Measurements from ENCODE around the gene PODNL1. TPM values are rescaled to one million over a fixed set of nuclear protein-coding genes. Genes with fewer than 3 reads are reported as not detected.

The PODNL1 gene
- polyA plus RNA-seq, 2 donors, result 3.9 to 5.3 TPM

DNA sequence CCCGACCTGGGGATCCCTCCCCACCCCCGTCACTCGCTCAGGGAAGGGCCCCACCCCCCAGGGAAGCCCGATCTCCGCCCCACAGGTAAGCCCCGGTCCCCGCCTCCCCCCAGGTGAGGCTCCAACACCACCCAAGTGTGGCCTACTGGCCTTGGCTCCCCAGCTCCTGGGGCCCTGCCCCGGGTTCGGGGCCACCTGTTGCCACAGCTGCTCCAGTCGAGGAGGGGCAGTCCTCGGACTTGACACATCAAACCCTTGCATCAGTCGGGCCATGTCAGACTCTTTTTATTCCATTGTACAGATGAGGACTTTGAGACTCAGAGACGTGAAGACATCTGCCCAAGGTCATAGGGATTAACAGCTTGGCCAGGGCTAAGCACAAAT is 31.7 kb downstream of the PODNL1 start:
- WGBS, 2 donors, result 2 to 4% methylated on average over 7 to 13 of the region's 13 CpGs
- H3K4me1 ChIP-seq (ENCODE audit: control insufficient read depth in 2 of 2, insufficient read depth in 2 of 2, low read length in 1 of 2), result peaks cover 0 to 5% of the 10 kb centered on the region in 2 donors
- H3K27ac ChIP-seq (ENCODE audit: low read depth in 2 of 2, low read length in 1 of 2), result peak overlapping the region; percentile 83 to 86
- no peaks in the 10 kb centered on the region for H3K9me3 ChIP-seq (ENCODE audit: control insufficient read depth in 2 of 2, insufficient read depth in 1 of 2, low read depth in 1 of 2, low read length in 1 of 2)
- peak overlapping the region; percentile 65 to 81 for H3K4me3 ChIP-seq (ENCODE audit: low read depth in 1 of 2, low read length in 2 of 2)
- no peaks in the 10 kb centered on the region for H3K27me3 ChIP-seq (ENCODE audit: control insufficient read depth in 1 of 2, insufficient read depth in 2 of 2, low read length in 2 of 2)
- peaks cover 0 to 4% of the 10 kb centered on the region in 2 donors for H3K36me3 ChIP-seq (ENCODE audit: control insufficient read depth in 2 of 2, insufficient read depth in 2 of 2, low read length in 1 of 2)

DNA sequence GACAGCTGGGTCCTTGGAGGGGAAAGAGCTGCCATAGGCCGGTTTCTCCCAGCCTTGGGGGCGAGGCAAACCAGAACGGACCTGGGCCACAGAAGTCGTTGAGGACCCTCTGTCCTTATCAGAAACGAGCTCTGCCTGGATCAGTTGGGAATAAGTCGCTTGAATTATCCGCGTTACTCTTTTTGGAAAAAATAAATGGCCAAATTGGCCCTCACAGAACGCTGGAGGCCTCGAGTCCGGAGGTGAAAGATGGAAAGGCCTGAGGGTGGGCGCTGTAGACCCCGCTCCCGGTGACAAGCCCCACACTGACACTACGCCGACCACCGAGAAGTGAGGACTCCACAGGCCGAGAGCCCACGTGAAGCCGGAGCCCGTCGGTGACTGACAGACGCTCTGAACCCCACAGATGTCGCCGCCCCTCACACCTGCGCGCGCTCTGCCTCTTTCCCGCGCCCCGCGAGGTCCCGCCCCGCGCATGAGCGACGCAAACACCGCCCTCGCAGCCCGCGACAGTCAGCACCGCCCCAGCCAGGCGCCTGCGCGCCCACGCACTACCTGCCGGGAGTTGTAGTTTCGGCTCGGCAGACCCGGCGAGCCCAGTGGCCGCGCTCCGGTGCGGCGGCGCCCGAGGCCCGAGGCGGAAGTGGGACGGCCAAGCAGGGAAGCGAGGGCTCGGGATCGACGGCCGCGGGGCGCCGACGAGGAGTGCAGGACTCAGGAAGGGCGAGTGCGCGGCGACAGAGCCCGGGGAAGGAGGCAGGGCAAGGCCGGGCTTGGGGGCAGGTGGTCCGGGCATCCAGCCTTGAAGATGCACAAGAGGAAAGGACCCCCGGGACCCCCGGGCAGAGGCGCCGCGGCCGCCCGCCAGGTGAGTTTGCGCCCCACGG is 32.3 kb downstream of the PODNL1 start, which contains the start of the genes BRME1 and CC2D1A:
BRME1 (minus strand) TSS at position 484 of the 887 bp plus-strand sequence. CDS start 1,225 bp downstream, outside the sequence.
CC2D1A (plus strand) TSS at position 568 of the 887 bp plus-strand sequence; CDS start at position 809, 241 bp downstream.
- Histone ChIP-seq H3K4me3 (ENCODE audit: low read depth in 1 of 2, low read length in 2 of 2) (peak within 1 kb of the TSS; percentile 65 to 81), H3K27me3 (ENCODE audit: control insufficient read depth in 1 of 2, insufficient read depth in 2 of 2, low read length in 2 of 2) (no peaks in the 10 kb centered on the region), H3K4me1 (ENCODE audit: control insufficient read depth in 2 of 2, insufficient read depth in 2 of 2, low read length in 1 of 2) (peaks cover 0 to 5% of the 10 kb centered on the region in 2 donors), H3K27ac (ENCODE audit: low read depth in 2 of 2, low read length in 1 of 2) (peak within 1 kb of the TSS; percentile 83 to 86), H3K36me3 (ENCODE audit: control insufficient read depth in 2 of 2, insufficient read depth in 2 of 2, low read length in 1 of 2) (peaks cover 0 to 4% of the 10 kb centered on the region in 2 donors), H3K9me3 (ENCODE audit: control insufficient read depth in 2 of 2, insufficient read depth in 1 of 2, low read depth in 1 of 2, low read length in 1 of 2) (no peaks in the 10 kb centered on the region)
- WGBS, 2 donors, result 8 to 9% methylated on average over 76 to 86 of the region's 86 CpGs

DNA sequence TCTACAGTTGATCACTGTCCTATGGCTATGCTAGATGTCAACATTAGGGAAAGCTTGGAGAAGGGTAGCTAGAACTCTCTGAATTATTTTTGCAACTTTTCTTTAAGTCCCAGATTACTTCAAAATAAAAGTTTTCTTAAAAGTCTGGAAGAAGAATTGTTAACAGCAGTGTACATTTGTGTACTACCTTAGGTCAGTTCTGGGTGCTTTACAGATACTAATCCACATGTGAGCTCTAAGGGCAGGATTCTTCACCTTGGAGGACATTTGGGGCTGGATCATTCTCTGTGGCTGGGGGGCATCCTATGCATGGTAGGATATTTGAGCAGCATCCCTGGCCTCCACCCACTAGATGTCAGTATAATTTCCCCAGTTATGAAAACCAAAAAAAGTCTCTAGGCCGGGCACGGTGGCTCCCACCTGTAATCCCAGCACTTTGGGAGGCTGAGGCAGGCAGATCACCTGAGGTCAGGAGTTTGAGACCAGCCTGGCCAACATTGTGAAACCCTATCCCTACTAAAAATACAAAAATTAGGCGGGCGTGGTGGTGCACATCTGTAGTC is 35.1 kb downstream of the PODNL1 start:
- Histone ChIP-seq H3K4me3 (ENCODE audit: low read depth in 1 of 2, low read length in 2 of 2) (no peak overlapping the region), H3K9me3 (ENCODE audit: control insufficient read depth in 2 of 2, insufficient read depth in 1 of 2, low read depth in 1 of 2, low read length in 1 of 2) (no peaks in the 10 kb centered on the region), H3K27me3 (ENCODE audit: control insufficient read depth in 1 of 2, insufficient read depth in 2 of 2, low read length in 2 of 2) (no peaks in the 10 kb centered on the region), H3K36me3 (ENCODE audit: control insufficient read depth in 2 of 2, insufficient read depth in 2 of 2, low read length in 1 of 2) (no peaks in the 10 kb centered on the region), H3K4me1 (ENCODE audit: control insufficient read depth in 2 of 2, insufficient read depth in 2 of 2, low read length in 1 of 2) (peaks cover 0 to 5% of the 10 kb centered on the region in 2 donors), H3K27ac (ENCODE audit: low read depth in 2 of 2, low read length in 1 of 2) (no peak overlapping the region)
- WGBS, 2 donors, result 75 to 78% methylated on average over 4 of the region's 4 CpGs

DNA sequence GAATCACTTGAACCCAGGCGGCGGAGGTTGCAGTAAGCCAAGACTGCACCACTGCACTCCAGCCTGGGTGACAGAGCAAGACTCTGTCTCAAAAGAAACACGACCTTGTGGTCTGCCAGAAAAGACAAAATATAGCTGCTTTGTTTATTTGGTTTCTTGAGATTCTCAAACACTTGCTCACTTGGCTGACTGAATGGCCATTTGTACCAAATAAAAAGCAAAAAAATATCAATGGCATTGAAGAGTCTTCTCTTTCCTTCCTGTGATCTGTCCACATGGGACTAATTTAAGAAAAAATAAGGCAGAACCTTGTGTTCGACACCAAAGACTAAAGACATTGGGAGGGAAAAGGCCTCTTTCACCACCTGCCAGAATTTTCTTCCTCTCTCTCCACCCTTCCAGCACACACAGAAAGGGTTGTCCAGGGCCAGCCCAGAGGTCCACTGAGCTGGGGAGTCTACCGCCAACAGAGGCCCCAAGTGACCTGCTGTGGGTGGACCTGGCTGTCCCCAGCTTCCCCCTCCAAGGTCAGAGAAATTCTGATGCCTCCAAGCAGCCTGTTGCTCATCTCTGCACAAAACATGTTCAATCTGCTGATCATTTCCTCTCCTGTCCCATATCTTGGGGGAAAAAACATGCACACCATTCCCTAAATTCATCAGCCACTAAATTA is 38.2 kb downstream of the PODNL1 start:
- Histone ChIP-seq H3K27ac (ENCODE audit: low read depth in 2 of 2, low read length in 1 of 2) (no peak overlapping the region), H3K9me3 (ENCODE audit: control insufficient read depth in 2 of 2, insufficient read depth in 1 of 2, low read depth in 1 of 2, low read length in 1 of 2) (no peaks in the 10 kb centered on the region), H3K4me1 (ENCODE audit: control insufficient read depth in 2 of 2, insufficient read depth in 2 of 2, low read length in 1 of 2) (no peaks in the 10 kb centered on the region), H3K4me3 (ENCODE audit: low read depth in 1 of 2, low read length in 2 of 2) (no peak overlapping the region), H3K36me3 (ENCODE audit: control insufficient read depth in 2 of 2, insufficient read depth in 2 of 2, low read length in 1 of 2) (no peaks in the 10 kb centered on the region), H3K27me3 (ENCODE audit: control insufficient read depth in 1 of 2, insufficient read depth in 2 of 2, low read length in 2 of 2) (no peaks in the 10 kb centered on the region)
- WGBS, 2 donors, result 67 to 75% methylated on average over 5 of the region's 5 CpGs

DNA sequence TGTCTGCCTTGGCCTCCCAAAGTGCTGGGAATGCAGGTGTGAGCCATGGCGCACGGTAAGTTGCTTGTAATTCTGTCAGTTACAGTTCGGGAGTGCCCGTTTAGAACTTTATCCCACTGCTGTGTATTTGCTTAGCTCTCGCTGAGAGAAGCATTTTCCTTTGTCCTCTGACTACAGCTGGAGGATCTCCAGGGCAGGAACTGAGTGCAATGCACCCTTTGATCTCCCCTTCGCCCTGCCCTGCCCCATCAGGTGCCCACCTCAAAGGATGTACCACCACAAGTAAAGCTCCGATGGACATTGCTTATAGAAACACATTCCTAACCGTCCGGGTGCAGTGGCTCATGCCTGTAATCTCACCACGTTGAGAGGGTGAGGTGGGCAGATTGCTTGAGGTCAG is 38.8 kb downstream of the PODNL1 start:
- 61 to 76% methylated on average over 10 of the region's 10 CpGs for WGBS, 2 donors

DNA sequence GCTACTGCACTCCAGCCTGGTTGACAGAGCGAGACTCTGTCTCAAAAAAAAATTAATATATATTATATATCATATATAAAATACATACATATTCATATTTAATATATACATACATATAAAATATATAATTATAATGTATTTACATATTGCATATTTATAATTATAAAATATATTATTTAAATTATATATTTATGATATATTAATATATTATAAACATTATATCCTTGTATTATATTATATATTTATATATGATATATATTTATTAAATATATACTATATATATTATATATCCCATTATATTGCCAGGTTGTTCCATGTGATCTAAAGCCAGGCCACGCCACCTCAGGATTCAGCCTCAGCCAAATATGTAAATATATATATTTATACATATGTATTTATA is 42.0 kb downstream of the PODNL1 start:
- no peaks in the 10 kb centered on the region for H3K9me3 ChIP-seq (ENCODE audit: control insufficient read depth in 2 of 2, insufficient read depth in 1 of 2, low read depth in 1 of 2, low read length in 1 of 2)
- no peak overlapping the region for H3K27ac ChIP-seq (ENCODE audit: low read depth in 2 of 2, low read length in 1 of 2)
- H3K36me3 ChIP-seq (ENCODE audit: control insufficient read depth in 2 of 2, insufficient read depth in 2 of 2, low read length in 1 of 2), result no peaks in the 10 kb centered on the region
- H3K27me3 ChIP-seq (ENCODE audit: control insufficient read depth in 1 of 2, insufficient read depth in 2 of 2, low read length in 2 of 2), result no peaks in the 10 kb centered on the region
- WGBS, 2 donors, result 97 to 99% methylated on average over 2 of the region's 2 CpGs
- H3K4me3 ChIP-seq (ENCODE audit: low read depth in 1 of 2, low read length in 2 of 2), result no peak overlapping the region
- no peaks in the 10 kb centered on the region for H3K4me1 ChIP-seq (ENCODE audit: control insufficient read depth in 2 of 2, insufficient read depth in 2 of 2, low read length in 1 of 2)

More for the DNA sequence above, 38.8 kb downstream of the PODNL1 start:
- Histone ChIP-seq H3K27ac (ENCODE audit: low read depth in 2 of 2, low read length in 1 of 2) (no peak overlapping the region), H3K36me3 (ENCODE audit: control insufficient read depth in 2 of 2, insufficient read depth in 2 of 2, low read length in 1 of 2) (no peaks in the 10 kb centered on the region), H3K4me3 (ENCODE audit: low read depth in 1 of 2, low read length in 2 of 2) (no peak overlapping the region), H3K27me3 (ENCODE audit: control insufficient read depth in 1 of 2, insufficient read depth in 2 of 2, low read length in 2 of 2) (no peaks in the 10 kb centered on the region), H3K4me1 (ENCODE audit: control insufficient read depth in 2 of 2, insufficient read depth in 2 of 2, low read length in 1 of 2) (no peaks in the 10 kb centered on the region), H3K9me3 (ENCODE audit: control insufficient read depth in 2 of 2, insufficient read depth in 1 of 2, low read depth in 1 of 2, low read length in 1 of 2) (no peaks in the 10 kb centered on the region)

DNA sequence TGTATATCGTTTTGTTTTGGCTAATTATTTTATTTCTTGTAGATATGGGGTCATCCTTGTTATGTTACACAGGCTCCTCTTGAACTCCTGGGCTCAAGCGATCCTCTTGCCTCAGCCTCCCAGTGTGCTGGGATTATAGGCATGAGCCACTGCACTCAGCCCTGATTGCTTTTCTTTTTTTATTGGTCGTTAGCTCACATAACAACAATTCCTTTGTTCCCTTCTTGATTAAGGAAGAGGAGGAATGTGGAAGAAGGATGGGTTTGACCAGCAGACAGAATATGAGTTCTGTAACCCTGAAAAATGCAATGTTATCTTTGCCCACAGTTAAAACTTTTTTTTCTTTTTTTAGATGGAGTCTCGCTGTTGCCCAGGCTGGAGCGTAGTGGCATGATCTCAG is 43.7 kb downstream of the PODNL1 start:
- H3K27me3 ChIP-seq (ENCODE audit: control insufficient read depth in 1 of 2, insufficient read depth in 2 of 2, low read length in 2 of 2), result no peaks in the 10 kb centered on the region
- no peaks in the 10 kb centered on the region for H3K4me1 ChIP-seq (ENCODE audit: control insufficient read depth in 2 of 2, insufficient read depth in 2 of 2, low read length in 1 of 2)
- H3K27ac ChIP-seq (ENCODE audit: low read depth in 2 of 2, low read length in 1 of 2), result no peak overlapping the region
- WGBS, 2 donors, result 80 to 87% methylated on average over 5 of the region's 5 CpGs
- H3K4me3 ChIP-seq (ENCODE audit: low read depth in 1 of 2, low read length in 2 of 2), result no peak overlapping the region
- no peaks in the 10 kb centered on the region for H3K36me3 ChIP-seq (ENCODE audit: control insufficient read depth in 2 of 2, insufficient read depth in 2 of 2, low read length in 1 of 2)
- H3K9me3 ChIP-seq (ENCODE audit: control insufficient read depth in 2 of 2, insufficient read depth in 1 of 2, low read depth in 1 of 2, low read length in 1 of 2), result no peaks in the 10 kb centered on the region

DNA sequence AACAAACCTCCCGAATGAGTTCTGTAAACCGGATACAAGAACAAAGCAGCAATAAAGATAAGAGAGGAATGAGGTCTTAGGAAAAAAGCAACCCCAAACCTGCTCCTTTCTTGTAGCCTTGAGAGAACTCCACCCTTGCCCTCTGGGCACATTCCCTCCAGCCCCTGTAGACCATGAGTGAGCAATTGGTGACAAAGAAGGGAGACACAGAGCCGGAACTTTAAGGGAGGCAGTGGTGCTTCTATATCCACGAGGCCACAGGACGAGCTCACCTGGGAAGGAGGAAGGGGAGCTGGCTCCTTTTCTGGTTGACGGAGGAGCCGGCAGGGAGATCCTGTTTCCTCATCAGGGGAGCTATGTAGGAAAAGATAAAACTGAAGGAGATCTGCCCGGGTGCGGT is 45.3 kb downstream of the PODNL1 start:
- Histone ChIP-seq H3K36me3 (ENCODE audit: control insufficient read depth in 2 of 2, insufficient read depth in 2 of 2, low read length in 1 of 2) (no peaks in the 10 kb centered on the region), H3K4me1 (ENCODE audit: control insufficient read depth in 2 of 2, insufficient read depth in 2 of 2, low read length in 1 of 2) (peaks cover 0 to 5% of the 10 kb centered on the region in 2 donors), H3K4me3 (ENCODE audit: low read depth in 1 of 2, low read length in 2 of 2) (no peak overlapping the region), H3K9me3 (ENCODE audit: control insufficient read depth in 2 of 2, insufficient read depth in 1 of 2, low read depth in 1 of 2, low read length in 1 of 2) (no peaks in the 10 kb centered on the region), H3K27me3 (ENCODE audit: control insufficient read depth in 1 of 2, insufficient read depth in 2 of 2, low read length in 2 of 2) (no peaks in the 10 kb centered on the region), H3K27ac (ENCODE audit: low read depth in 2 of 2, low read length in 1 of 2) (no peak overlapping the region)
- WGBS, 2 donors, result 68 to 83% methylated on average over 9 of the region's 9 CpGs

DNA sequence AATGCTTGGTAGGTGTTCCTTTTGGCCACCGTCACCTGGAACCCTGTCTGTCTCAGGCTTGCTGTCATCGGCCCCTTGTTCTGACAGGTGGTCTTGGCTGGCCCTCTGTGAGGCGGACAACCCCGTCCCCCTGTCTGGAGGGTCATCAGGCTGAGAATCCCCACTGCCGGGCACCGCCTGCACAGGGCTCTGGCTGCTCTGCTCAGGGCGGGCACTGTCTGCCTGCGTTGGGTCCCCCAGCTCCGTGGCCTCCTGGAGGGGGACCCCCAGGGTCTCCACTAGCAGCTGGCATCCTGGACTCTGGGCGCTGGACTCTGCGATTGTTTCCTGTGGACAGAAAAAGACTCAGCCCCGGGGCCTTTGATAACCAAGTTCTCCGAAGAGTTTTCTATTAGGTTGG is 48.1 kb downstream of the PODNL1 start:
- H3K27me3 ChIP-seq (ENCODE audit: control insufficient read depth in 1 of 2, insufficient read depth in 2 of 2, low read length in 2 of 2), result no peaks in the 10 kb centered on the region
- peaks cover 6 to 18% of the 10 kb centered on the region in 2 donors for H3K4me1 ChIP-seq (ENCODE audit: control insufficient read depth in 2 of 2, insufficient read depth in 2 of 2, low read length in 1 of 2)
- 93 to 94% methylated on average over 13 of the region's 13 CpGs for WGBS, 2 donors
- no peak overlapping the region for H3K27ac ChIP-seq (ENCODE audit: low read depth in 2 of 2, low read length in 1 of 2)
- H3K36me3 ChIP-seq (ENCODE audit: control insufficient read depth in 2 of 2, insufficient read depth in 2 of 2, low read length in 1 of 2), result no peaks in the 10 kb centered on the region
- no peaks in the 10 kb centered on the region for H3K9me3 ChIP-seq (ENCODE audit: control insufficient read depth in 2 of 2, insufficient read depth in 1 of 2, low read depth in 1 of 2, low read length in 1 of 2)
- no peak overlapping the region for H3K4me3 ChIP-seq (ENCODE audit: low read depth in 1 of 2, low read length in 2 of 2)

Measured in esophagus (tissue), 2 donors.